ENCODE results near the gene SLC25A21. TPM values are rescaled to one million over a fixed set of nuclear protein-coding genes. Genes with fewer than 3 reads are reported as not detected.

SLC25A21 gene
- total and polyA plus RNA-seq, 2 experiments from 2014 or later, result 10.6 to 12.1 TPM

DNA sequence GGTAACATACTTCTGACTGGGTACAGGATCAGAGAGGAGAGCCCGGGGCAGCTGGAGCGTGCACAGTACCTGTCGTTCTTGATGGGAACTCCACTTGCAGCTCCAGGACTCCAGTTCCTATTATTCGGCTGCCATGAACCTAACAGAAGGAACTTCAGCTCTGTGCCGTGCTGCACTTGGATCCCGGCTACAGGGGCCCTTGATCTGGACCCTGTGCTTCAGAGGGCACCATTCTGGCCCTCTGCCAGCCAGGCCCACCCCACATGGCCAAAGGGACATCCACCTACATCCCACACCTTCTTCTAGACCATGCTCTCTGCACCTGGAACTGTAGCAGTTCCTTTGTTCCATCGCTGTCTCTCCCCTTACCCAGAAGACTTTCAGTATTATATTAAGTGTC lies 452.6 kb downstream of the SLC25A21 start:
- Histone ChIP-seq H3K36me3 (ENCODE audit: insufficient read depth) (no peaks in the 10 kb centered on the region), H3K79me2 (replicated peaks; ENCODE audit: insufficient read depth) (no peaks in the 10 kb centered on the region), H3K4me3 (no peak overlapping the region), H3K9me2 (ENCODE audit: insufficient read depth) (no peaks in the 10 kb centered on the region; the same call in 1 of the 2 replicates), H3F3A (replicated peaks; ENCODE audit: low read depth) (no peaks in the 10 kb centered on the region), H4K20me1 (replicated peaks; ENCODE audit: insufficient read depth) (no peaks in the 10 kb centered on the region), H3K27ac (ENCODE audit: low read depth) (no peak overlapping the region), H3K4me2 (no peak overlapping the region), H3K27me3 (ENCODE audit: insufficient read depth) (no peaks in the 10 kb centered on the region), H2AFZ (no peak overlapping the region), H3K4me1 (ENCODE audit: insufficient read depth) (peaks cover 16% of the 10 kb centered on the region)
- H3K4me1 Mint-ChIP-seq, result peaks cover 27% of the 10 kb centered on the region
- ATAC-seq (no peak), DNase-seq (ENCODE audit: low spot score) (no peak)
- H3K36me3 Mint-ChIP-seq (ENCODE audit: low read depth), result no peaks in the 10 kb centered on the region
- TF ChIP-seq, protein P1, sequence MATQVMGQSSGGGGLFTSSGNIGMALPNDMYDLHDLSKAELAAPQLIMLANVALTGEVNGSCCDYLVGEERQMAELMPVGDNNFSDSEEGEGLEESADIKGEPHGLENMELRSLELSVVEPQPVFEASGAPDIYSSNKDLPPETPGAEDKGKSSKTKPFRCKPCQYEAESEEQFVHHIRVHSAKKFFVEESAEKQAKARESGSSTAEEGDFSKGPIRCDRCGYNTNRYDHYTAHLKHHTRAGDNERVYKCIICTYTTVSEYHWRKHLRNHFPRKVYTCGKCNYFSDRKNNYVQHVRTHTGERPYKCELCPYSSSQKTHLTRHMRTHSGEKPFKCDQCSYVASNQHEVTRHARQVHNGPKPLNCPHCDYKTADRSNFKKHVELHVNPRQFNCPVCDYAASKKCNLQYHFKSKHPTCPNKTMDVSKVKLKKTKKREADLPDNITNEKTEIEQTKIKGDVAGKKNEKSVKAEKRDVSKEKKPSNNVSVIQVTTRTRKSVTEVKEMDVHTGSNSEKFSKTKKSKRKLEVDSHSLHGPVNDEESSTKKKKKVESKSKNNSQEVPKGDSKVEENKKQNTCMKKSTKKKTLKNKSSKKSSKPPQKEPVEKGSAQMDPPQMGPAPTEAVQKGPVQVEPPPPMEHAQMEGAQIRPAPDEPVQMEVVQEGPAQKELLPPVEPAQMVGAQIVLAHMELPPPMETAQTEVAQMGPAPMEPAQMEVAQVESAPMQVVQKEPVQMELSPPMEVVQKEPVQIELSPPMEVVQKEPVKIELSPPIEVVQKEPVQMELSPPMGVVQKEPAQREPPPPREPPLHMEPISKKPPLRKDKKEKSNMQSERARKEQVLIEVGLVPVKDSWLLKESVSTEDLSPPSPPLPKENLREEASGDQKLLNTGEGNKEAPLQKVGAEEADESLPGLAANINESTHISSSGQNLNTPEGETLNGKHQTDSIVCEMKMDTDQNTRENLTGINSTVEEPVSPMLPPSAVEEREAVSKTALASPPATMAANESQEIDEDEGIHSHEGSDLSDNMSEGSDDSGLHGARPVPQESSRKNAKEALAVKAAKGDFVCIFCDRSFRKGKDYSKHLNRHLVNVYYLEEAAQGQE (IDR thresholded peaks at IDR 0.05; ENCODE audit: unreplicated experiment), result no peak
- TF ChIP-seq POLR2AphosphoS5 (IDR thresholded peaks at IDR 0.05; ENCODE audit: low read depth), result no peak
- TF ChIP-seq CREB1 (CRISPR knock-in tag; IDR thresholded peaks at IDR 0.05; ENCODE audit: low read depth), result no peak
- TF ChIP-seq EZH2 (IDR thresholded peaks at IDR 0.05; ENCODE audit: low read depth, unreplicated experiment), result no peak
- TF ChIP-seq, protein P2, sequence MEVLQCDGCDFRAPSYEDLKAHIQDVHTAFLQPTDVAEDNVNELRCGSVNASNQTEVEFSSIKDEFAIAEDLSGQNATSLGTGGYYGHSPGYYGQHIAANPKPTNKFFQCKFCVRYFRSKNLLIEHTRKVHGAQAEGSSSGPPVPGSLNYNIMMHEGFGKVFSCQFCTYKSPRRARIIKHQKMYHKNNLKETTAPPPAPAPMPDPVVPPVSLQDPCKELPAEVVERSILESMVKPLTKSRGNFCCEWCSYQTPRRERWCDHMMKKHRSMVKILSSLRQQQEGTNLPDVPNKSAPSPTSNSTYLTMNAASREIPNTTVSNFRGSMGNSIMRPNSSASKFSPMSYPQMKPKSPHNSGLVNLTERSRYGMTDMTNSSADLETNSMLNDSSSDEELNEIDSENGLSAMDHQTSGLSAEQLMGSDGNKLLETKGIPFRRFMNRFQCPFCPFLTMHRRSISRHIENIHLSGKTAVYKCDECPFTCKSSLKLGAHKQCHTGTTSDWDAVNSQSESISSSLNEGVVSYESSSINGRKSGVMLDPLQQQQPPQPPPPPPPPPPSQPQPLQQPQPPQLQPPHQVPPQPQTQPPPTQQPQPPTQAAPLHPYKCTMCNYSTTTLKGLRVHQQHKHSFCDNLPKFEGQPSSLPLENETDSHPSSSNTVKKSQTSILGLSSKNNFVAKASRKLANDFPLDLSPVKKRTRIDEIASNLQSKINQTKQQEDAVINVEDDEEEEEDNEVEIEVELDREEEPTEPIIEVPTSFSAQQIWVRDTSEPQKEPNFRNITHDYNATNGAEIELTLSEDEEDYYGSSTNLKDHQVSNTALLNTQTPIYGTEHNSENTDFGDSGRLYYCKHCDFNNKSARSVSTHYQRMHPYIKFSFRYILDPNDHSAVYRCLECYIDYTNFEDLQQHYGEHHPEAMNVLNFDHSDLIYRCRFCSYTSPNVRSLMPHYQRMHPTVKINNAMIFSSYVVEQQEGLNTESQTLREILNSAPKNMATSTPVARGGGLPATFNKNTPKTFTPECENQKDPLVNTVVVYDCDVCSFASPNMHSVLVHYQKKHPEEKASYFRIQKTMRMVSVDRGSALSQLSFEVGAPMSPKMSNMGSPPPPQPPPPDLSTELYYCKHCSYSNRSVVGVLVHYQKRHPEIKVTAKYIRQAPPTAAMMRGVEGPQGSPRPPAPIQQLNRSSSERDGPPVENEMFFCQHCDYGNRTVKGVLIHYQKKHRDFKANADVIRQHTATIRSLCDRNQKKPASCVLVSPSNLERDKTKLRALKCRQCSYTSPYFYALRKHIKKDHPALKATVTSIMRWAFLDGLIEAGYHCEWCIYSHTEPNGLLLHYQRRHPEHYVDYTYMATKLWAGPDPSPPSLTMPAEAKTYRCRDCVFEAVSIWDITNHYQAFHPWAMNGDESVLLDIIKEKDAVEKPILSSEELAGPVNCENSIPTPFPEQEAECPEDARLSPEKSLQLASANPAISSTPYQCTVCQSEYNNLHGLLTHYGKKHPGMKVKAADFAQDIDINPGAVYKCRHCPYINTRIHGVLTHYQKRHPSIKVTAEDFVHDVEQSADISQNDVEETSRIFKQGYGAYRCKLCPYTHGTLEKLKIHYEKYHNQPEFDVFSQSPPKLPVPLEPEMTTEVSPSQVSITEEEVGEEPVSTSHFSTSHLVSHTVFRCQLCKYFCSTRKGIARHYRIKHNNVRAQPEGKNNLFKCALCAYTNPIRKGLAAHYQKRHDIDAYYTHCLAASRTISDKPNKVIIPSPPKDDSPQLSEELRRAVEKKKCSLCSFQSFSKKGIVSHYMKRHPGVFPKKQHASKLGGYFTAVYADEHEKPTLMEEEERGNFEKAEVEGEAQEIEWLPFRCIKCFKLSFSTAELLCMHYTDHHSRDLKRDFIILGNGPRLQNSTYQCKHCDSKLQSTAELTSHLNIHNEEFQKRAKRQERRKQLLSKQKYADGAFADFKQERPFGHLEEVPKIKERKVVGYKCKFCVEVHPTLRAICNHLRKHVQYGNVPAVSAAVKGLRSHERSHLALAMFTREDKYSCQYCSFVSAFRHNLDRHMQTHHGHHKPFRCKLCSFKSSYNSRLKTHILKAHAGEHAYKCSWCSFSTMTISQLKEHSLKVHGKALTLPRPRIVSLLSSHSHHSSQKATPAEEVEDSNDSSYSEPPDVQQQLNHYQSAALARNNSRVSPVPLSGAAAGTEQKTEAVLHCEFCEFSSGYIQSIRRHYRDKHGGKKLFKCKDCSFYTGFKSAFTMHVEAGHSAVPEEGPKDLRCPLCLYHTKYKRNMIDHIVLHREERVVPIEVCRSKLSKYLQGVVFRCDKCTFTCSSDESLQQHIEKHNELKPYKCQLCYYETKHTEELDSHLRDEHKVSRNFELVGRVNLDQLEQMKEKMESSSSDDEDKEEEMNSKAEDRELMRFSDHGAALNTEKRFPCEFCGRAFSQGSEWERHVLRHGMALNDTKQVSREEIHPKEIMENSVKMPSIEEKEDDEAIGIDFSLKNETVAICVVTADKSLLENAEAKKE (CRISPR knock-in tag; IDR thresholded peaks at IDR 0.05), result no peak
- TF ChIP-seq, protein P3, sequence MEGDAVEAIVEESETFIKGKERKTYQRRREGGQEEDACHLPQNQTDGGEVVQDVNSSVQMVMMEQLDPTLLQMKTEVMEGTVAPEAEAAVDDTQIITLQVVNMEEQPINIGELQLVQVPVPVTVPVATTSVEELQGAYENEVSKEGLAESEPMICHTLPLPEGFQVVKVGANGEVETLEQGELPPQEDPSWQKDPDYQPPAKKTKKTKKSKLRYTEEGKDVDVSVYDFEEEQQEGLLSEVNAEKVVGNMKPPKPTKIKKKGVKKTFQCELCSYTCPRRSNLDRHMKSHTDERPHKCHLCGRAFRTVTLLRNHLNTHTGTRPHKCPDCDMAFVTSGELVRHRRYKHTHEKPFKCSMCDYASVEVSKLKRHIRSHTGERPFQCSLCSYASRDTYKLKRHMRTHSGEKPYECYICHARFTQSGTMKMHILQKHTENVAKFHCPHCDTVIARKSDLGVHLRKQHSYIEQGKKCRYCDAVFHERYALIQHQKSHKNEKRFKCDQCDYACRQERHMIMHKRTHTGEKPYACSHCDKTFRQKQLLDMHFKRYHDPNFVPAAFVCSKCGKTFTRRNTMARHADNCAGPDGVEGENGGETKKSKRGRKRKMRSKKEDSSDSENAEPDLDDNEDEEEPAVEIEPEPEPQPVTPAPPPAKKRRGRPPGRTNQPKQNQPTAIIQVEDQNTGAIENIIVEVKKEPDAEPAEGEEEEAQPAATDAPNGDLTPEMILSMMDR (conservative IDR thresholded peaks at IDR 0.05; ENCODE audit: low read depth in 2 of 2), result no peak
- TF ChIP-seq JUNB (IDR thresholded peaks at IDR 0.05; ENCODE audit: unreplicated experiment), result no peak
- no peak for TF ChIP-seq ZNF331 (CRISPR knock-in tag; IDR thresholded peaks at IDR 0.05; ENCODE audit: low read depth)
- no peak for TF ChIP-seq STAT1 (IDR thresholded peaks at IDR 0.05; ENCODE audit: unreplicated experiment)
- no peak for TF ChIP-seq ZNF114 (CRISPR knock-in tag; IDR thresholded peaks at IDR 0.05)
- TF ChIP-seq NANOG (IDR thresholded peaks at IDR 0.05; ENCODE audit: borderline replicate concordance), result no peak
- TF ChIP-seq EZH2phosphoT487 (IDR thresholded peaks at IDR 0.05; ENCODE audit: unreplicated experiment), result no peak
- TF ChIP-seq, protein P4, sequence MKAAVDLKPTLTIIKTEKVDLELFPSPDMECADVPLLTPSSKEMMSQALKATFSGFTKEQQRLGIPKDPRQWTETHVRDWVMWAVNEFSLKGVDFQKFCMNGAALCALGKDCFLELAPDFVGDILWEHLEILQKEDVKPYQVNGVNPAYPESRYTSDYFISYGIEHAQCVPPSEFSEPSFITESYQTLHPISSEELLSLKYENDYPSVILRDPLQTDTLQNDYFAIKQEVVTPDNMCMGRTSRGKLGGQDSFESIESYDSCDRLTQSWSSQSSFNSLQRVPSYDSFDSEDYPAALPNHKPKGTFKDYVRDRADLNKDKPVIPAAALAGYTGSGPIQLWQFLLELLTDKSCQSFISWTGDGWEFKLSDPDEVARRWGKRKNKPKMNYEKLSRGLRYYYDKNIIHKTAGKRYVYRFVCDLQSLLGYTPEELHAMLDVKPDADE (IDR thresholded peaks at IDR 0.05), result no peak
- no peaks in the 10 kb centered on the region for H3K9me3 Mint-ChIP-seq
- no peak overlapping the region for H3K4me3 Mint-ChIP-seq
- no peak overlapping the region for H3K27ac Mint-ChIP-seq
- H3K27me3 Mint-ChIP-seq (ENCODE audit: insufficient read depth, low read depth, poor library complexity), result peaks cover 5% of the 10 kb centered on the region

Measured in GM23338 (cell line).